Right ventricle myocardium superior (tissue), 1 donor: Measurements from ENCODE around the gene RPS2. TPM values are rescaled to one million over a fixed set of nuclear protein-coding genes. Genes with fewer than 3 reads are reported as not detected.
A peak's percentile ranks its signal among the peaks of the same experiment; 100 is the strongest.
"Not testable (repeated sequence)": the region's sequence is repeated elsewhere in the genome, so short reads cannot be mapped to it uniquely, and the experiment has no call there.

ENCODE experiments used
- ATAC-seq: fragments of 200-7000 bp; cut with Tn5 transposase; one replicate; pipeline ENCODE4 v1.9.1; 2020; ENCODE audit warnings: mild to moderate bottlenecking; ENCODE audit not compliant: poor library complexity
- DNase-seq: peaks from one replicate; pipeline ENCODE4 v3.0.0-alpha.2; 2020
- intact Hi-C: fragments of 100-400 bp; cut with DNase I; formaldehyde crosslinking; loops from one replicate; pipeline ENCODE4 v1.11.2; 2022
- total RNA-seq: library from RNA; stranded (reverse); fragmentation: NEBNext Ultra II Directional; extraction: Animal tissue kit (Norgen Biotek cat#: 25700); gene quantifications from one replicate; pipeline ENCODE4 v1.2.1, GENCODE V29; 2021
- donor health status: DM: no; HTN: yes; CAD: no; lungs with severe emphysema.

The RPS2 gene
- total RNA-seq, 1 donor from 2014 or later, result 770 TPM

GRCh38 chr16:1932050-1933028 is 32.3 kb downstream of the RPS2 start:
- intact Hi-C loops, result no loop called here
- no peak for DNase-seq
- ATAC-seq, result no peak

- intact Hi-C loops, result no loop called here
- DNase-seq (no peak), ATAC-seq (no peak)
Measured at GRCh38 chr16:1930338-1930720, 34.3 kb downstream of the RPS2 start.

- intact Hi-C loops, result loop anchor here (5.0 kb wide), 1 partner anchor 67 kb away; no protein-coding TSS in a partner anchor
- DNase-seq (peak; percentile 95), ATAC-seq (peak; percentile 97)
Measured at GRCh38 chr16:1929578-1930337, 34.9 kb downstream of the RPS2 start.

GRCh38 chr16:1929105-1929504 is 35.5 kb downstream of the RPS2 start:
- ATAC-seq, result peak; percentile 70
- DNase-seq, result no peak
- intact Hi-C loops, result loop anchor here (5.0 kb wide), 1 partner anchor 67 kb away; no protein-coding TSS in a partner anchor

GRCh38 chr16:1926271-1926670 is 38.4 kb downstream of the RPS2 start:
- intact Hi-C loops, result loop anchor here (5.0 kb wide), 1 partner anchor 64 kb away; no protein-coding TSS in a partner anchor
- DNase-seq (no peak), ATAC-seq (no peak)

GRCh38 chr16:1924095-1924494 is 40.5 kb downstream of the RPS2 start:
- intact Hi-C loops, result no loop called here
- DNase-seq, result no peak
- no peak for ATAC-seq

GRCh38 chr16:1923299-1924034 is 41.2 kb downstream of the RPS2 start:
- intact Hi-C loops, result no loop called here
- no peak for DNase-seq

GRCh38 chr16:1922357-1922756 is 42.3 kb downstream of the RPS2 start:
- intact Hi-C loops, result no loop called here
- ATAC-seq, result no peak
- DNase-seq, result no peak

More at GRCh38 chr16:1923299-1924034, 41.2 kb downstream of the RPS2 start:
- peak; percentile 37 for ATAC-seq

- ATAC-seq, result no peak
- intact Hi-C loops, result no loop called here
- no peak for DNase-seq
Measured at GRCh38 chr16:1920727-1921171, 43.9 kb downstream of the RPS2 start.

- DNase-seq, intact Hi-C loops, ATAC-seq: not testable (repeated sequence)
Measured at GRCh38 chr16:1920122-1920521, 44.5 kb downstream of the RPS2 start.

- DNase-seq, result no peak
- intact Hi-C loops, result no loop called here
Measured at GRCh38 chr16:1919327-1919998, 45.2 kb downstream of the RPS2 start.

GRCh38 chr16:1918351-1919326 is 46.0 kb downstream of the RPS2 start, which contains the start of gene HS3ST6:
HS3ST6 (minus strand) TSS chr16:1918415; CDS start chr16:1918323, 92 bp downstream.
- ATAC-seq, result no peak
- intact Hi-C loops, result no loop called here
- DNase-seq, result no peak

More at GRCh38 chr16:1919327-1919998, 45.2 kb downstream of the RPS2 start:
- no peak for ATAC-seq

GRCh38 chr16:1917665-1918350 is 46.8 kb downstream of the RPS2 start:
- ATAC-seq (no peak), DNase-seq (no peak)
- intact Hi-C loops, result no loop called here

GRCh38 chr16:1917056-1917664 is 47.5 kb downstream of the RPS2 start:
- DNase-seq (no peak), ATAC-seq (no peak)

GRCh38 chr16:1916640-1916990 is 48.0 kb downstream of the RPS2 start:
- ATAC-seq, result no peak
- no peak for DNase-seq
- intact Hi-C loops, result no loop called here

More at GRCh38 chr16:1917056-1917664, 47.5 kb downstream of the RPS2 start:
- intact Hi-C loops, result no loop called here
